Measurements from ENCODE around the gene WDR82.
"Not testable (repeated sequence)": the region's sequence is repeated elsewhere in the genome, so short reads cannot be mapped to it uniquely, and the experiment has no call there.

Gene WDR82

GRCh38 chr3:52288674-52289073 is 10.2 kb upstream of the WDR82 start:
- DNase-seq, result no peak

GRCh38 chr3:52286777-52287110 is 8.3 kb upstream of the WDR82 start:
- DNase-seq, result no peak

GRCh38 chr3:52284051-52284450 is 5.6 kb upstream of the WDR82 start:
- DNase-seq, result not testable (repeated sequence)

- no peak for DNase-seq
These were observed 4.9 kb upstream of the WDR82 start for GRCh38 chr3:52283306-52283705.

- DNase-seq, result no peak
These were observed 3.7 kb upstream of the WDR82 start for GRCh38 chr3:52281981-52282801.

GRCh38 chr3:52280050-52280461 is 1.6 kb upstream of the WDR82 start:
- no peak for DNase-seq

GRCh38 chr3:52279596-52279995 is 1.1 kb upstream of the WDR82 start:
- DNase-seq, result no peak

GRCh38 chr3:52277972-52278509 is 408 bp downstream of the WDR82 start:
- peak; percentile 67 for DNase-seq

GRCh38 chr3:52277071-52277964 is 1.1 kb downstream of the WDR82 start:
- peak; percentile 77 for DNase-seq

- not testable (repeated sequence) for DNase-seq
These were observed 3.7 kb downstream of the WDR82 start for GRCh38 chr3:52274781-52275180.

- DNase-seq, result no peak
These were observed 5.6 kb downstream of the WDR82 start for GRCh38 chr3:52272831-52273230.

GRCh38 chr3:52272172-52272571 is 6.3 kb downstream of the WDR82 start:
- DNase-seq, result not testable (repeated sequence)

- DNase-seq, result no peak
These were observed 8.1 kb downstream of the WDR82 start for GRCh38 chr3:52270252-52270754.

- no peak for DNase-seq
These were observed 8.7 kb downstream of the WDR82 start for GRCh38 chr3:52269776-52270175.

- DNase-seq, result peak; percentile 59
These were observed 10.4 kb downstream of the WDR82 start for GRCh38 chr3:52268036-52268435.

- no peak for DNase-seq
These were observed 13.1 kb downstream of the WDR82 start for GRCh38 chr3:52265387-52265786.

- DNase-seq, result no peak
These were observed 16.0 kb downstream of the WDR82 start for GRCh38 chr3:52262447-52262846.

- DNase-seq, result no peak
These were observed 19.0 kb downstream of the WDR82 start for GRCh38 chr3:52259448-52259847.

- DNase-seq, result no peak
These were observed 19.4 kb downstream of the WDR82 start for GRCh38 chr3:52259035-52259434.

GRCh38 chr3:52257911-52258310 is 20.5 kb downstream of the WDR82 start:
- DNase-seq, result no peak

- DNase-seq, result no peak
These were observed 21.8 kb downstream of the WDR82 start for GRCh38 chr3:52256622-52257021.

- no peak for DNase-seq
These were observed 22.3 kb downstream of the WDR82 start for GRCh38 chr3:52256159-52256558.

GRCh38 chr3:52254608-52255007 is 23.8 kb downstream of the WDR82 start:
- DNase-seq, result no peak

All from stimulated activated CD4-positive, alpha-beta T cell treated with anti-CD3 and anti-CD28 coated beads, Interleukin-4, amount 100 ng/mL, for 1 hour (primary cell).